Esophagus squamous epithelium (tissue), 5 donors: ENCODE measurements around the gene GLIS1. TPM values are rescaled to one million over a fixed set of nuclear protein-coding genes. Genes with fewer than 3 reads are reported as not detected.

Experiments used
- DNase-seq: peaks from one replicate; lab custom pipeline; 2025; lab: John Stamatoyannopoulos, UW
- H3K27ac ChIP-seq, 4 donors: fragments of 200-600 bp; sonication (generic); one replicate each; pipeline ENCODE4 v1.5.1; 2016 to 2019; ENCODE audit warnings: mild to moderate bottlenecking in 1 of 4
- H3K27me3 ChIP-seq, 4 donors: fragments of 200-600 bp; sonication (generic); 1 replicate in 3 of 4; 2 replicates in 1 of 4; pipeline versions ENCODE4 v1.5.1 to v1.6.0; 2017 to 2021; ENCODE audit warnings: antibody characterized with exemption in 1 of 4
- H3K36me3 ChIP-seq, 3 donors: fragments of 200-600 bp; sonication (generic); one replicate each; pipeline ENCODE4 v1.5.1; 2016 to 2019
- H3K4me1 ChIP-seq, 3 donors: fragments of 200-600 bp; sonication (generic); one replicate each; pipeline ENCODE4 v1.5.1; 2017 to 2019
- H3K4me3 ChIP-seq, 4 donors: fragments of 200-600 bp; sonication (generic); 1 replicate in 3 of 4; 2 replicates in 1 of 4; pipeline ENCODE4 v1.5.1; 2016 to 2019; ENCODE audit warnings: mild to moderate bottlenecking in 2 of 4, moderate library complexity in 1 of 4
- H3K9me3 ChIP-seq, 3 donors: fragments of 200-600 bp; sonication (generic); one replicate each; pipeline ENCODE4 v1.5.1; 2016 to 2019
- POLR2A ChIP-seq, 4 donors: fragments of 450-650 bp; IDR thresholded peaks; one replicate each; pipeline ENCODE4 v1.6.1; 2017; ENCODE audit warnings: antibody characterized with exemption in 4 of 4, mild to moderate bottlenecking in 4 of 4, moderate library complexity in 3 of 4
- WGBS, 2 donors: methylation state at CpG; one replicate each; pipeline ENCODE4 v1.1.5; 2018; 5-methylcytosine and 5-hydroxymethylcytosine counted together
- intact Hi-C: fragments of 100-400 bp; cut with DNase I; formaldehyde crosslinking; loops from one replicate; pipeline ENCODE4 v1.15.0; 2022
- total RNA-seq, 4 donors: library from RNA; depleted of rRNA; stranded (reverse); fragments of >200 nt; gene quantifications; one replicate each; pipeline ENCODE4 v1.1.0, GENCODE V29; 2016
- TF ChIP-seq, protein P1 (sequence below), 6 experiments: fragments of 450-650 bp in 4 of 6; fragments of 200-600 bp in 2 of 6; sonication (generic) in 2 of 6; IDR thresholded peaks; one replicate each; pipeline ENCODE4 v1.5.1; 2016 to 2019; ENCODE audit warnings: antibody characterized with exemption in 6 of 6, mild to moderate bottlenecking in 4 of 6, moderate library complexity in 4 of 6
- donor health status: DM: yes; HTN: yes; CAD: no.

Gene GLIS1
- total RNA-seq, 4 donors from 2014 or later = 0.57 TPM; not detected in 3

DNA sequence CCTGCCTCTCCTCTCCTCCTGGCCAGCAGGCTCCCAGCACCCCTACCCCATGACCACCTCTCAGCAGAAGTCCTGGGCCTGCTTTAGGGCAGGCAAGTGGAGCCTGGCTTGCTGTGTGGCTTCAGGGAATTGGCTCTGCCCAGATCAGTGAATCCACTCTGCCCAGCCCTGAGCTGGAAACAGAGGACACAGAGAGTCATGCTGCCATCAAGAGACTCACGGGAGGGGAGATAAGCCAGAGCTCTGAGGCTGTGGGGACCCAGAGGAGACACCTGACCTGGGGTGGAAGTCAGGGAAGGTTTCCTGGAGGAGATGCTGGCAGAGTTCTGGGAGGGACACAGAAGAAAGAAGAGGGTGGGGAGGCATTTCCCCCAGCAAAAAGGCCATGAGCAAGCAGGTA, 54.2 kb downstream of the GLIS1 start:
- Histone ChIP-seq H3K27me3 (peaks cover 0 to 77% (median 4%) of the 10 kb centered on the region in 4 donors), H3K4me1 (peaks cover 0 to 32% (median 8%) of the 10 kb centered on the region in 3 donors), H3K36me3 (no peaks in the 10 kb centered on the region), H3K9me3 (no peaks in the 10 kb centered on the region), H3K4me3 (no peak overlapping the region), H3K27ac (no peak overlapping the region)
- no peak for DNase-seq
- intact Hi-C loops = no loop called here
- WGBS, 2 donors = 40 to 89% methylated on average over 1 of the region's 1 CpG
- TF ChIP-seq, protein P1, sequence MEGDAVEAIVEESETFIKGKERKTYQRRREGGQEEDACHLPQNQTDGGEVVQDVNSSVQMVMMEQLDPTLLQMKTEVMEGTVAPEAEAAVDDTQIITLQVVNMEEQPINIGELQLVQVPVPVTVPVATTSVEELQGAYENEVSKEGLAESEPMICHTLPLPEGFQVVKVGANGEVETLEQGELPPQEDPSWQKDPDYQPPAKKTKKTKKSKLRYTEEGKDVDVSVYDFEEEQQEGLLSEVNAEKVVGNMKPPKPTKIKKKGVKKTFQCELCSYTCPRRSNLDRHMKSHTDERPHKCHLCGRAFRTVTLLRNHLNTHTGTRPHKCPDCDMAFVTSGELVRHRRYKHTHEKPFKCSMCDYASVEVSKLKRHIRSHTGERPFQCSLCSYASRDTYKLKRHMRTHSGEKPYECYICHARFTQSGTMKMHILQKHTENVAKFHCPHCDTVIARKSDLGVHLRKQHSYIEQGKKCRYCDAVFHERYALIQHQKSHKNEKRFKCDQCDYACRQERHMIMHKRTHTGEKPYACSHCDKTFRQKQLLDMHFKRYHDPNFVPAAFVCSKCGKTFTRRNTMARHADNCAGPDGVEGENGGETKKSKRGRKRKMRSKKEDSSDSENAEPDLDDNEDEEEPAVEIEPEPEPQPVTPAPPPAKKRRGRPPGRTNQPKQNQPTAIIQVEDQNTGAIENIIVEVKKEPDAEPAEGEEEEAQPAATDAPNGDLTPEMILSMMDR (IDR thresholded peaks at IDR 0.05) = no peak
- TF ChIP-seq POLR2A (IDR thresholded peaks at IDR 0.05) = no peak

DNA sequence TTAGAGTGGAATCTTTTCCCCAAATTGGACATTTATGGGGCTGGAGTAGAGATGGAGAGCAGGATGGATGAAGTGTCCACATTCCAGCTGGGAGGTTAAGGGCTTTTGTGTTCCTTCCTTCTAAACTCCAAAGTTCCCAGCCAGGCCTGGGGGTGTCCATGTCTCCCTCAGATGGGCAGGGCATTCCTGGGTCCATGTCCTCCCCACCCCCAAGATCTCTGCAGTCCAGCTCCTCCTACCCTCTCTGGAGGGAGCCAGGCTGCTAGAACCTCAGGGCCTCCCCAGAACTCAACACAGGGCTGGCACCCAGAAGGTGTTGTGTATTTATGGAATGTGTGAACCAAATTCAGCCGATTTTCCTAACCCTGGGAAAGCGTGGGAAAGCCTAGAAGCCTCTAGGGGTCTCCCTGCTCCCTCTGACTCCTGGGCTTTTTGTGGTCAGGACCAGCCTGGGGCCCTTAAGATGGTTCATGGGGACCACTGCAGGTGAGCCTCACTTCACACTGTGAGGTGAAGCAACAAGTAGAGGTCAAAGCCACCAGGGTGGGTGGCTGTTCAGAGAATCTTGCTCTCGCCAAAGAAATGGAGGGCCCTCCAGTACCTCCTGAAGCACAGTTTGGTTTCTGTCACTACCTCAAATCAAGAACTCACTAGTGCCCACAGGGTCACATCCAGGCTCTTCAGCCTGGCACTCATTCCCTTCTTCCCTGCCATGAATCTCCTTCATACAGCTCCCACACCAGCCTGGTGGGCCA, 54.8 kb downstream of the GLIS1 start:
- no peak overlapping the region for H3K4me3 ChIP-seq
- H3K27ac ChIP-seq = no peak overlapping the region
- H3K4me1 ChIP-seq = peaks cover 0 to 32% (median 8%) of the 10 kb centered on the region in 3 donors
- WGBS, 2 donors = 83 to 100% methylated on average over 1 of the region's 3 CpGs
- no peaks in the 10 kb centered on the region for H3K36me3 ChIP-seq
- intact Hi-C loops = no loop called here
- TF ChIP-seq, protein P1 (IDR thresholded peaks at IDR 0.05) = no peak
- no peak for TF ChIP-seq POLR2A (IDR thresholded peaks at IDR 0.05)
- peaks cover 0 to 72% (median 4%) of the 10 kb centered on the region in 4 donors for H3K27me3 ChIP-seq
- no peaks in the 10 kb centered on the region for H3K9me3 ChIP-seq
- DNase-seq = no peak

- no peak for DNase-seq
- no peak overlapping the region for H3K27ac ChIP-seq
- H3K27me3 ChIP-seq = peaks cover 0 to 59% (median 3%) of the 10 kb centered on the region in 4 donors
- no peaks in the 10 kb centered on the region for H3K36me3 ChIP-seq
- 73 to 78% methylated on average over 5 to 6 of the region's 6 CpGs for WGBS, 2 donors
- H3K9me3 ChIP-seq = no peaks in the 10 kb centered on the region
- intact Hi-C loops = no loop called here
- H3K4me3 ChIP-seq = no peak overlapping the region
- TF ChIP-seq, protein P1 (IDR thresholded peaks at IDR 0.05) = no peak
- TF ChIP-seq POLR2A (IDR thresholded peaks at IDR 0.05) = no peak
- H3K4me1 ChIP-seq = peaks cover 0 to 32% (median 8%) of the 10 kb centered on the region in 3 donors
These were observed 56.1 kb downstream of the GLIS1 start for GRCh38 chr1:53682881-53683280.

- Histone ChIP-seq H3K36me3 (no peaks in the 10 kb centered on the region), H3K27ac (no peak overlapping the region), H3K9me3 (no peaks in the 10 kb centered on the region), H3K27me3 (peaks cover 0 to 51% (median 1%) of the 10 kb centered on the region in 4 donors), H3K4me1 (peaks cover 0 to 30% (median 8%) of the 10 kb centered on the region in 3 donors), H3K4me3 (no peak overlapping the region)
- intact Hi-C loops = no loop called here
- no peak for DNase-seq
- 13 to 19% methylated on average over 13 to 14 of the region's 15 CpGs for WGBS, 2 donors
- TF ChIP-seq, protein P1 (IDR thresholded peaks at IDR 0.05) = peak in 5 of 6 experiments; percentile 33 to 67 (median 41)
- TF ChIP-seq POLR2A (IDR thresholded peaks at IDR 0.05) = no peak
These were observed 56.8 kb downstream of the GLIS1 start for GRCh38 chr1:53681977-53682685.
